ENCODE measurements around the gene VAMP8.
"Not testable (repeated sequence)": the region's sequence is repeated elsewhere in the genome, so short reads cannot be mapped to it uniquely, and the experiment has no call there.

Gene VAMP8
- total RNA-seq, result 21.9 to 45.2 (median 36.3) reads per million in 4 donors

- peak; percentile 45 to 60 (median 50) for DNase-seq
Measured at GRCh38 chr2:85577386-85578242, at the start of gene VAMP8. Gene VAMP8, plus strand, starts transcription at chr2:85577586. Its CDS starts 61 bp downstream, at chr2:85577647.

GRCh38 chr2:85527787-85528186 lies 49.6 kb upstream of the VAMP8 start:
- no peak for DNase-seq

- no peak for DNase-seq
Measured at GRCh38 chr2:85528355-85528754, 49.0 kb upstream of the VAMP8 start.

GRCh38 chr2:85529809-85530208 lies 47.6 kb upstream of the VAMP8 start:
- DNase-seq, result no peak

- DNase-seq, result no peak
Measured at GRCh38 chr2:85531589-85531988, 45.8 kb upstream of the VAMP8 start.

- DNase-seq, result no peak
Measured at GRCh38 chr2:85534099-85534498, 43.3 kb upstream of the VAMP8 start.

GRCh38 chr2:85534881-85535280 lies 42.5 kb upstream of the VAMP8 start:
- no peak for DNase-seq

GRCh38 chr2:85536479-85536878 lies 40.9 kb upstream of the VAMP8 start:
- DNase-seq, result no peak

GRCh38 chr2:85537600-85538506 lies 39.5 kb upstream of the VAMP8 start:
- peak in 2 of 5 donors; percentile 6 to 43 for DNase-seq

- peak; percentile 64 to 87 (median 73) for DNase-seq
Measured at GRCh38 chr2:85538507-85539360, 38.7 kb upstream of the VAMP8 start, which contains the start of gene MAT2A. Gene MAT2A, plus strand, starts transcription at chr2:85539168. Its CDS starts 120 bp downstream, at chr2:85539288.

GRCh38 chr2:85539361-85540132 lies 37.8 kb upstream of the VAMP8 start:
- DNase-seq, result peak; percentile 54 to 82 (median 63)

GRCh38 chr2:85540133-85540648 lies 37.2 kb upstream of the VAMP8 start:
- no peak for DNase-seq

GRCh38 chr2:85541262-85541661 lies 36.1 kb upstream of the VAMP8 start:
- DNase-seq, result no peak

GRCh38 chr2:85541753-85542457 lies 35.5 kb upstream of the VAMP8 start:
- DNase-seq, result no peak

- no peak for DNase-seq
Measured at GRCh38 chr2:85542777-85543176, 34.6 kb upstream of the VAMP8 start.

- not testable (repeated sequence) for DNase-seq
Measured at GRCh38 chr2:85544254-85544691, 33.1 kb upstream of the VAMP8 start.

- DNase-seq, result not testable (repeated sequence)
Measured at GRCh38 chr2:85544915-85545779, 32.2 kb upstream of the VAMP8 start.

- no peak for DNase-seq
Measured at GRCh38 chr2:85545780-85546240, 31.6 kb upstream of the VAMP8 start.
